H9 (cell line): ENCODE measurements around the gene LGALS7. TPM values are rescaled to one million over a fixed set of nuclear protein-coding genes. Genes with fewer than 3 reads are reported as not detected.

Source experiments
- DNase-seq: peaks from one replicate; pipeline ENCODE4 v3.0.0-alpha.2; 2017
- H2AFZ ChIP-seq: one replicate; pipeline ENCODE4 v1.6.1; 2013; ENCODE audit warnings: mild to moderate bottlenecking, low read length, control low read depth, moderate library complexity
- H2AK5ac ChIP-seq: 2 replicates; pipeline ENCODE4 v1.6.1; 2013; ENCODE audit warnings: low read length, control low read depth, mixed read lengths; ENCODE audit not compliant: insufficient read length
- H2BK120ac ChIP-seq: one replicate; pipeline ENCODE4 v1.6.1; 2013; ENCODE audit warnings: low read depth, mild to moderate bottlenecking, low read length, control low read depth, inconsistent platforms; ENCODE audit not compliant: poor library complexity, severe bottlenecking
- H2BK12ac ChIP-seq: 2 replicates; pipeline ENCODE4 v1.6.1; 2013; ENCODE audit warnings: low read length, control low read depth, mixed read lengths, low read depth; ENCODE audit not compliant: insufficient read length
- H2BK15ac ChIP-seq: 2 replicates; pipeline ENCODE4 v1.6.1; 2013; ENCODE audit warnings: low read depth, low read length, control low read depth
- H2BK20ac ChIP-seq: one replicate; pipeline ENCODE4 v1.6.1; 2013; ENCODE audit warnings: low read depth, mild to moderate bottlenecking, low read length, control low read depth, inconsistent platforms; ENCODE audit not compliant: poor library complexity, severe bottlenecking
- H2BK5ac ChIP-seq: 2 replicates; pipeline ENCODE4 v1.6.1; 2013; ENCODE audit warnings: low read length, control low read depth, mixed read lengths; ENCODE audit not compliant: insufficient read length
- H3K14ac ChIP-seq: 2 replicates; pipeline ENCODE4 v1.6.1; 2013; ENCODE audit warnings: low read length, control low read depth; ENCODE audit not compliant: insufficient read depth
- H3K18ac ChIP-seq: 2 replicates; pipeline ENCODE4 v1.6.1; 2013; ENCODE audit warnings: low read depth, mild to moderate bottlenecking, mixed read lengths, low read length, control low read depth; ENCODE audit not compliant: insufficient read length
- H3K23ac ChIP-seq: 2 replicates; pipeline ENCODE4 v1.6.1; 2013; ENCODE audit warnings: low read length, control low read depth, mixed read lengths, low read depth; ENCODE audit not compliant: insufficient read length
- H3K23me2 ChIP-seq: 2 replicates; pipeline ENCODE4 v1.6.1; 2013; ENCODE audit warnings: low read depth, mild to moderate bottlenecking, mixed read lengths, low read length, control low read depth; ENCODE audit not compliant: insufficient read length, poor library complexity, severe bottlenecking
- H3K27ac ChIP-seq: 2 replicates; pipeline ENCODE4 v1.5.1; 2013; ENCODE audit warnings: low read length, control low read depth, mixed read lengths, low read depth; ENCODE audit not compliant: insufficient read length
- H3K27me3 ChIP-seq: 2 replicates; pipeline ENCODE4 v1.6.1; 2013; ENCODE audit warnings: low read length, control low read depth, inconsistent platforms; ENCODE audit not compliant: insufficient read depth
- H3K4ac ChIP-seq: 2 replicates; pipeline ENCODE4 v1.6.1; 2013; ENCODE audit warnings: low read depth, mild to moderate bottlenecking, control low read depth, inconsistent platforms, low read length, moderate library complexity
- H3K4me1 ChIP-seq: 2 replicates; pipeline ENCODE4 v1.6.1; 2013; ENCODE audit warnings: low read length, control low read depth, inconsistent platforms; ENCODE audit not compliant: insufficient read depth
- H3K4me2 ChIP-seq: 2 replicates; pipeline ENCODE4 v1.6.1; 2013; ENCODE audit warnings: low read length, control low read depth, mixed read lengths; ENCODE audit not compliant: insufficient read length, insufficient read depth
- H3K56ac ChIP-seq: 2 replicates; pipeline ENCODE4 v1.6.1; 2013; ENCODE audit warnings: low read depth, mild to moderate bottlenecking, mixed read lengths, low read length, control low read depth; ENCODE audit not compliant: insufficient read length
- H3K79me1 ChIP-seq: 2 replicates; pipeline ENCODE4 v1.6.1; 2013; ENCODE audit warnings: low read depth, mild to moderate bottlenecking, moderate library complexity, low read length, control low read depth, inconsistent platforms; ENCODE audit not compliant: insufficient read depth, poor library complexity, severe bottlenecking
- H3K79me2 ChIP-seq: 2 replicates; pipeline ENCODE4 v1.6.1; 2013; ENCODE audit warnings: low read length, control low read depth, inconsistent platforms; ENCODE audit not compliant: insufficient read depth
- H3K9ac ChIP-seq: 2 replicates; pipeline ENCODE4 v1.6.1; 2013; ENCODE audit warnings: low read length, control low read depth, mixed read lengths; ENCODE audit not compliant: insufficient read length; ENCODE audit errors: extremely low read depth
- H3K9me3 ChIP-seq: one replicate; pipeline ENCODE4 v1.6.1; 2013; ENCODE audit warnings: low read depth, low read length, inconsistent platforms; ENCODE audit not compliant: control insufficient read depth
- H3T11ph ChIP-seq: one replicate; pipeline ENCODE4 v1.6.1; 2013; ENCODE audit warnings: mild to moderate bottlenecking, low read length, control low read depth, inconsistent platforms
- H4K20me1 ChIP-seq: one replicate; pipeline ENCODE4 v1.6.1; 2013; ENCODE audit not compliant: control insufficient read depth, insufficient read length, insufficient read depth
- H4K5ac ChIP-seq: 2 replicates; pipeline ENCODE4 v1.6.1; 2013; ENCODE audit warnings: low read depth, mild to moderate bottlenecking, mixed read lengths, low read length, control low read depth; ENCODE audit not compliant: insufficient read length
- H4K8ac ChIP-seq: replicated peaks from 2 replicates; pipeline ENCODE4 v1.6.1; 2013; ENCODE audit warnings: low read length, control low read depth, mixed read lengths, low read depth; ENCODE audit not compliant: insufficient read length
- H4K91ac ChIP-seq: 2 replicates; pipeline ENCODE4 v1.6.1; 2013; ENCODE audit warnings: low read depth, mild to moderate bottlenecking, moderate library complexity, mixed read lengths, low read length, control low read depth; ENCODE audit not compliant: insufficient read length
- H3K27ac Mint-ChIP-seq, 3 experiments: 2 replicates in 2 of 3; 3 replicates in 1 of 3; pipeline ENCODE4 v1.8.0; 2020 to 2021; ENCODE audit warnings: mixed read lengths in 3 of 3, mild to moderate bottlenecking in 1 of 3, moderate library complexity in 1 of 3
- H3K27me3 Mint-ChIP-seq: 2 replicates; pipeline ENCODE4 v1.8.0; 2021; ENCODE audit warnings: low read depth, mild to moderate bottlenecking, moderate library complexity, mixed read lengths
- H3K36me3 Mint-ChIP-seq, 3 experiments: 2 replicates in 2 of 3; 3 replicates in 1 of 3; pipeline ENCODE4 v1.8.0; 2020 to 2021; ENCODE audit warnings: low read depth in 3 of 3, mixed read lengths in 3 of 3; ENCODE audit not compliant: insufficient read depth in 1 of 3
- H3K4me1 Mint-ChIP-seq, 2 experiments: 2 replicates each; pipeline ENCODE4 v1.8.0; 2020; ENCODE audit warnings: mixed read lengths in 2 of 2
- H3K4me3 Mint-ChIP-seq, 2 experiments: 2 replicates in 1 of 2; 3 replicates in 1 of 2; pipeline ENCODE4 v1.8.0; 2020 to 2021; ENCODE audit warnings: mild to moderate bottlenecking in 2 of 2, mixed read lengths in 2 of 2, moderate library complexity in 1 of 2
- H3K9me3 Mint-ChIP-seq, 2 experiments: 2 replicates in 1 of 2; 3 replicates in 1 of 2; pipeline ENCODE4 v1.8.0; 2020; ENCODE audit warnings: mild to moderate bottlenecking in 2 of 2, mixed read lengths in 2 of 2, moderate library complexity in 1 of 2
- CTCF ChIP-seq: fragments of 200-600 bp; sonication (generic); conservative IDR thresholded peaks from 3 replicates; pipeline ENCODE4 v1.8.0; 2021; ENCODE audit warnings: antibody characterized with exemption, mild to moderate bottlenecking
- WGBS: extraction: QIAGEN DNeasy Blood & Tissue Kit; methylation state at CpG from one replicate; pipeline ENCODE4 v1.1.7; 2013; ENCODE audit warnings: missing lambda C conversion rate, low lambda C conversion rate, mixed read lengths; ENCODE audit not compliant: insufficient read length; ENCODE audit errors: extremely low coverage; 5-methylcytosine and 5-hydroxymethylcytosine counted together
- total RNA-seq: library from RNA; stranded (reverse); gene quantifications from 2 replicates; pipeline ENCODE4 v1.2.1, GENCODE V29; 2021

LGALS7 gene
- total RNA-seq, 1 experiment from 2014 or later, result not detected

DNA sequence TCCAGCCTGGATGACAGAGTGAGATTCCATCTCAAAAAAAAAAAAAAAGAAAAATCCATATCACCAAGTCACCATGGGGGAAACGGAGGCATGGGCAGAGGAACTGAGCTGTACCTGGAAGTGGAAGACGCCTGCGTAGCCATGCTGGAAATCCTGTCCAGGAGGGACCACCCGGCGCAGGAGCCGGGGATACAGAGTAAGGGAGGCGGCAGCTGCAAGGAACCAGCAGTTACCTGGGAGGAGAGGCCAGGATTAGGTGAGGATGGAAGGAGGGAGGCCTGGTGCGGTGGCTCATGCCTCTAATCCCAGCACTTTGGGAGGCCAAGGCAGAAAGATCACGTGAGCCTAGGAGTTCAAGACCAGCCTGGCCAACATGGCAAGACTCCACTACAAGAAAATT lies 31.0 kb downstream of the LGALS7 start:
- H2AK5ac ChIP-seq, result no peak overlapping the region
- no peak overlapping the region for H3K14ac ChIP-seq
- H3T11ph ChIP-seq, result no peak overlapping the region
- H2AFZ ChIP-seq, result no peak overlapping the region
- no peak for DNase-seq
- no peaks in the 10 kb centered on the region for H3K4me1 ChIP-seq
- no peak overlapping the region for H3K9ac ChIP-seq
- no peaks in the 10 kb centered on the region for H3K23me2 ChIP-seq
- Mint-ChIP-seq H3K4me3 (no peak overlapping the region), H3K27ac (no peak overlapping the region), H3K36me3 (peaks cover 0 to 6% (median 0%) of the 10 kb centered on the region in 3 experiments; a peak in 3 of 7 replicates), H3K4me1 (peaks cover 2 to 11% of the 10 kb centered on the region in 2 experiments; a peak in 2 of 4 replicates), H3K27me3 (peaks cover 29% of the 10 kb centered on the region), H3K9me3 (no peaks in the 10 kb centered on the region; a peak in 1 of 5 replicates)
- no peak overlapping the region for H3K18ac ChIP-seq
- H3K27ac ChIP-seq, result no peak overlapping the region
- H3K56ac ChIP-seq, result no peak overlapping the region
- TF ChIP-seq CTCF, result no peak
- no peak overlapping the region for H3K4ac ChIP-seq
- WGBS, result no CpG with 5 or more reads among the region's 9 CpGs
- no peaks in the 10 kb centered on the region for H4K20me1 ChIP-seq
- no peak overlapping the region for H3K4me2 ChIP-seq
- H3K27me3 ChIP-seq, result no peaks in the 10 kb centered on the region; the same call in 1 of the 2 replicates
- no peaks in the 10 kb centered on the region for H3K9me3 ChIP-seq
- H4K91ac ChIP-seq, result no peak overlapping the region
- no peak overlapping the region for H3K23ac ChIP-seq
- no peaks in the 10 kb centered on the region for H3K79me2 ChIP-seq
- H4K5ac ChIP-seq, result no peak overlapping the region
- H2BK12ac ChIP-seq, result no peak overlapping the region
- no peak overlapping the region for H2BK5ac ChIP-seq
- no peak overlapping the region for H2BK20ac ChIP-seq
- H2BK120ac ChIP-seq, result no peak overlapping the region
- H4K8ac ChIP-seq, result no peak overlapping the region
- H3K79me1 ChIP-seq, result no peaks in the 10 kb centered on the region
- no peak overlapping the region for H2BK15ac ChIP-seq
